HFF-Myc (cell line): ENCODE results near the gene EXOSC10.
"Not testable (repeated sequence)": the region's sequence is repeated elsewhere in the genome, so short reads cannot be mapped to it uniquely, and the experiment has no call there.

ENCODE experiments used
- DNase-seq: peaks from one replicate; pipeline ENCODE4 v3.0.0-alpha.2; 2011; ENCODE audit warnings: low read depth; ENCODE audit errors: extremely low read depth
- H3K4me3 ChIP-seq: replicated peaks from 2 replicates; pipeline ENCODE4 v1.5.1; 2011; ENCODE audit warnings: low read depth, mild to moderate bottlenecking, control low read depth, low read length
- CTCF ChIP-seq: IDR thresholded peaks from 2 replicates; pipeline ENCODE4 v1.5.1; 2012; ENCODE audit warnings: mild to moderate bottlenecking, low read depth, low read length, control low read depth; ENCODE audit errors: missing control alignments

Gene EXOSC10

GRCh38 chr1:11051781-11052511 is 47.7 kb downstream of the EXOSC10 start:
- H3K4me3 ChIP-seq, result no peak overlapping the region
- DNase-seq, result no peak
- TF ChIP-seq CTCF, result no peak

GRCh38 chr1:11051121-11051520 is 48.5 kb downstream of the EXOSC10 start:
- DNase-seq, result not testable (repeated sequence)

GRCh38 chr1:11046625-11047365 is 52.9 kb downstream of the EXOSC10 start, which contains the start of gene MASP2:
Gene MASP2 (minus strand): TSS chr1:11047239. CDS start chr1:11047207, 32 bp downstream.
- no peak for DNase-seq
- no peak within 1 kb of the TSS for H3K4me3 ChIP-seq
- no peak for TF ChIP-seq CTCF

More at GRCh38 chr1:11051121-11051520, 48.5 kb downstream of the EXOSC10 start:
- H3K4me3 ChIP-seq, result not testable (repeated sequence)

- no peak overlapping the region for H3K4me3 ChIP-seq
- no peak for TF ChIP-seq CTCF
- no peak for DNase-seq
Observed at GRCh38 chr1:11046270-11046566, 53.5 kb downstream of the EXOSC10 start.

- H3K4me3 ChIP-seq, result no peak overlapping the region
- DNase-seq, result no peak
- TF ChIP-seq CTCF, result no peak
Observed at GRCh38 chr1:11045428-11046269, 54.0 kb downstream of the EXOSC10 start.

- DNase-seq, result no peak
- no peak for TF ChIP-seq CTCF
- H3K4me3 ChIP-seq, result no peak overlapping the region
Observed at GRCh38 chr1:11044849-11045427, 54.7 kb downstream of the EXOSC10 start.
